Activated CD8-positive, alpha-beta memory T cell treated with anti-CD3 and anti-CD28 coated beads for 36 hours (primary cell): Measurements from ENCODE around the gene CCDC7. TPM values are rescaled to one million over a fixed set of nuclear protein-coding genes. Genes with fewer than 3 reads are reported as not detected.
"Not testable (repeated sequence)": the region's sequence is repeated elsewhere in the genome, so short reads cannot be mapped to it uniquely, and the experiment has no call there.

Source experiments
- CTCF ChIA-PET: fragments of 350-600 bp; sonication (Branson Sonifier 250); formaldehyde crosslinking; loops from one replicate; lab custom pipeline; 2021; ENCODE audit warnings: antibody characterized with exemption; lab: Charles Lee
- POLR2A ChIA-PET: fragments of 350-600 bp; sonication (Branson Sonifier 250); formaldehyde crosslinking; loops from one replicate; lab custom pipeline; 2021; ENCODE audit warnings: antibody characterized with exemption; lab: Charles Lee
- total RNA-seq, 2 experiments: library from RNA; stranded (reverse); gene quantifications; one replicate each; pipeline ENCODE4 v1.2.3, GENCODE V29; 2021

The CCDC7 gene
- total RNA-seq, 2 experiments from 2014 or later = 6.8 to 7.4 TPM

GRCh38 chr10:32661346-32661745, 215.4 kb downstream of the CCDC7 start:
- CTCF ChIA-PET = no interaction called here

GRCh38 chr10:32680803-32681557, 235.0 kb downstream of the CCDC7 start:
- ChIA-PET CTCF (no interaction called here), POLR2A (no interaction called here)

More at GRCh38 chr10:32661346-32661745, 215.4 kb downstream of the CCDC7 start:
- POLR2A ChIA-PET = no interaction called here

- ChIA-PET POLR2A (no interaction called here), CTCF (no interaction called here)
These were observed 238.4 kb downstream of the CCDC7 start for GRCh38 chr10:32684291-32684690.

GRCh38 chr10:32687116-32687515, 241.2 kb downstream of the CCDC7 start:
- CTCF ChIA-PET = no interaction called here
- POLR2A ChIA-PET = no interaction called here

GRCh38 chr10:32687546-32687945, 241.6 kb downstream of the CCDC7 start:
- ChIA-PET POLR2A (no interaction called here), CTCF (no interaction called here)

GRCh38 chr10:32692174-32692573, 246.2 kb downstream of the CCDC7 start:
- ChIA-PET CTCF (no interaction called here), POLR2A (no interaction called here)

GRCh38 chr10:32693441-32693979, 247.6 kb downstream of the CCDC7 start:
- ChIA-PET POLR2A (no interaction called here), CTCF (no interaction called here)

GRCh38 chr10:32699683-32700082, 253.7 kb downstream of the CCDC7 start:
- CTCF ChIA-PET, POLR2A ChIA-PET: not testable (repeated sequence)

- ChIA-PET POLR2A (no interaction called here), CTCF (no interaction called here)
These were observed 267.6 kb downstream of the CCDC7 start for GRCh38 chr10:32713560-32713959.

- CTCF ChIA-PET = no interaction called here
- POLR2A ChIA-PET = no interaction called here
These were observed 285.6 kb downstream of the CCDC7 start for GRCh38 chr10:32731527-32731926.

- ChIA-PET CTCF (no interaction called here), POLR2A (no interaction called here)
These were observed 293.0 kb downstream of the CCDC7 start for GRCh38 chr10:32738958-32739357.

GRCh38 chr10:32744321-32744720, 298.4 kb downstream of the CCDC7 start:
- CTCF ChIA-PET = no interaction called here
- POLR2A ChIA-PET = no interaction called here

- ChIA-PET CTCF (no interaction called here), POLR2A (no interaction called here)
These were observed 300.9 kb downstream of the CCDC7 start for GRCh38 chr10:32746869-32747268.

- ChIA-PET POLR2A (no interaction called here), CTCF (no interaction called here)
These were observed 305.6 kb downstream of the CCDC7 start for GRCh38 chr10:32751582-32751981.

GRCh38 chr10:32754900-32755299, 309.0 kb downstream of the CCDC7 start:
- POLR2A ChIA-PET = not testable (repeated sequence)

GRCh38 chr10:32771217-32771616, 325.3 kb downstream of the CCDC7 start:
- ChIA-PET CTCF (no interaction called here), POLR2A (no interaction called here)

More at GRCh38 chr10:32754900-32755299, 309.0 kb downstream of the CCDC7 start:
- CTCF ChIA-PET = not testable (repeated sequence)

GRCh38 chr10:32773105-32773504, 327.2 kb downstream of the CCDC7 start:
- POLR2A ChIA-PET = no interaction called here
- CTCF ChIA-PET = no interaction called here

- POLR2A ChIA-PET = no interaction called here
- CTCF ChIA-PET = no interaction called here
These were observed 341.0 kb downstream of the CCDC7 start for GRCh38 chr10:32786968-32787367.

- ChIA-PET CTCF (no interaction called here), POLR2A (no interaction called here)
These were observed 341.8 kb downstream of the CCDC7 start for GRCh38 chr10:32787690-32788284.

- ChIA-PET POLR2A (no interaction called here), CTCF (no interaction called here)
These were observed 342.4 kb downstream of the CCDC7 start for GRCh38 chr10:32788359-32788758.

- ChIA-PET CTCF (no interaction called here), POLR2A (no interaction called here)
These were observed 344.5 kb downstream of the CCDC7 start for GRCh38 chr10:32790483-32790882.
